ENCODE data around the gene ZFPM1. TPM values are rescaled to one million over a fixed set of nuclear protein-coding genes. Genes with fewer than 3 reads are reported as not detected.

The ZFPM1 gene
- total RNA-seq, 1 donor from 2014 or later = 8.4 TPM

- Histone ChIP-seq H3K4me3 (no peak overlapping the region), H3K9me3 (no peaks in the 10 kb centered on the region), H3K36me3 (no peaks in the 10 kb centered on the region), H3K27ac (no peak overlapping the region), H3K4me1 (no peaks in the 10 kb centered on the region), H3K27me3 (no peaks in the 10 kb centered on the region)
- ATAC-seq (no peak), DNase-seq (no peak)
- no peak for TF ChIP-seq CTCF (IDR thresholded peaks at IDR 0.05)
- intact Hi-C loops (cut with DNase I) = no loop called here
These were observed 42.2 kb downstream of the ZFPM1 start for GRCh38 chr16:88495268-88495772.

DNA sequence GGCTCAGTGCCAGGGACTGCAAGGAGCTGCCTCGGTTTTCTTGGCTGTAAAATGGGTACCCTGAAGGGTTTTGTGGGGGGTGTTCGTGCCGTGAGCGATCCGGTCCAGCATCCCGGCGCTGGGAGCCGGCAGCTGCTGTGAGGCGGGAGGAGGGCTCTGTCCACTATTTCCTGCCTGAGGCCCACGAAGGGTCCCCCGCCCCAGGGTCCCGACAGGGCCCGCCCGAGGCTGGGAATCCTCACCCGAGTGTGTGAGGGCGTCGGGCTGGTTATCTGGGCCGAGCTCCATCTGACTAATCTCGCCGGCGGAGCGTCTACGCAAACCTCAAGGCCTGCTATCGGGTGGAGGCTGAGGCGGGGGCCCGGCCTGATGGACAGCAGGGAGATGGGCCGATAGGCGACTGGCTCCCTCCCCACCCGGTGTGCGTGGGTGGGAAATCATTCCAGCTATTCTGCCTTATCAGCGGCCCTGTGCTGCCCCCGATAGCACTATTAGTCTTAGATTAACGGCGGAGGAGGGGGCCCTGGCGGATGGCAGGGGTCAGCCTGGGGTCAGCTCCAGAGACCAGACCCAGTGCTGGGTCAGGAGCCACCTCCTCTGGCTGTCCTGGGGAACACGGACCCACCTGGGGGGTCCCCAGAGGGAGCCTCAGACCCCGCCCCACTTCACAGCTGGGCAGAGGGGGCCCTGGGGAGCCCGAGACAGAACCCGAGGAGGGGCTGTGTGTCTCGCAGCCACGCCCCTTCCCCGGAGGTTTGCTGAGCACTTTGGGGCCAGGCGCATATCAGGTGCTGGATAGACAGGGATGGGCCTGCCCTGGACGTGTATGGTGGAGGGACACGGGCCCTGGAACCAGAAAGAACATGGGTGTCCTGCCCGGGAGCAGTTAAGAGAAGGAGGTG, 44.7 kb downstream of the ZFPM1 start:
- no peak overlapping the region for H3K4me3 ChIP-seq
- no peaks in the 10 kb centered on the region for H3K4me1 ChIP-seq
- intact Hi-C loops (cut with DNase I) = no loop called here
- H3K27me3 ChIP-seq = no peaks in the 10 kb centered on the region
- no peak for DNase-seq
- H3K27ac ChIP-seq = no peak overlapping the region
- no peak for ATAC-seq
- TF ChIP-seq CTCF (IDR thresholded peaks at IDR 0.05) = no peak
- no peaks in the 10 kb centered on the region for H3K36me3 ChIP-seq
- no peaks in the 10 kb centered on the region for H3K9me3 ChIP-seq

DNA sequence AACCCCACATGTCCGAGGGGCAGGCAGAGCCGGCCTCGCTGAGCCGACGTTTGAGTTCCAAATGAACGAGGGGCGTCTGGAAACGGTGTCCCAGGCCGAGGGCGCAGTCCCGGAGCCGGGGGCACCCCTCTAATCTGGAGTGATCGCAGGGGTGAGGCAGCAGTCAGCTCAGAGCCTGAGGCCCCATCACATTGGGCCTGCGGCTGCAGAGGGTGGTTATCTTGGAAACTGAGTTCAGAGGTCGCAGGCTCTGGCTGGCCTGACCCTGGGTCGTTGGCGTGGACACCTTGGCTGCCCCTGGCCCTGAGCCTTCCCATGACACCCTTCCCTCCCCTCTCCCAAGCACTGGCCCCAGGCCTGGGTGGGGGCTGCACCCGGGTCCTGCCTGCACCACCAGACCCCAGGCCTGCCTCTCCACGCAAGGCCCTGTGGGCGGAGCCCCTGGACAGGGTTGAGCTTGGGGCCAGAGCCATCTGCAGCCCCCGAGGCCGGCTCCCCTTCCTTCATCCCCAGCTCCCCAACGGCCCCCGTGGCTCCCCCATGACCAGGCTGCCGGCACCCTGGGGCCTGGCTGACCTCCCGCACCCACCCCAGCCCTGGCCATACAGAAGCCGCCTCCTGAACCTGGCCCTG, 45.6 kb downstream of the ZFPM1 start:
- Histone ChIP-seq H3K27ac (no peak overlapping the region), H3K4me1 (no peaks in the 10 kb centered on the region), H3K36me3 (no peaks in the 10 kb centered on the region), H3K27me3 (no peaks in the 10 kb centered on the region), H3K9me3 (no peaks in the 10 kb centered on the region), H3K4me3 (no peak overlapping the region)
- intact Hi-C loops (cut with DNase I) = no loop called here
- ATAC-seq (no peak), DNase-seq (no peak)
- TF ChIP-seq CTCF (IDR thresholded peaks at IDR 0.05) = no peak

GRCh38 chr16:88499292-88499691, 46.2 kb downstream of the ZFPM1 start:
- Histone ChIP-seq H3K27ac (no peak overlapping the region), H3K9me3 (no peaks in the 10 kb centered on the region), H3K4me3 (no peak overlapping the region), H3K4me1 (no peaks in the 10 kb centered on the region), H3K36me3 (no peaks in the 10 kb centered on the region), H3K27me3 (no peaks in the 10 kb centered on the region)
- TF ChIP-seq CTCF (IDR thresholded peaks at IDR 0.05) = no peak
- intact Hi-C loops (cut with DNase I) = no loop called here
- ATAC-seq = no peak
- DNase-seq = no peak

DNA sequence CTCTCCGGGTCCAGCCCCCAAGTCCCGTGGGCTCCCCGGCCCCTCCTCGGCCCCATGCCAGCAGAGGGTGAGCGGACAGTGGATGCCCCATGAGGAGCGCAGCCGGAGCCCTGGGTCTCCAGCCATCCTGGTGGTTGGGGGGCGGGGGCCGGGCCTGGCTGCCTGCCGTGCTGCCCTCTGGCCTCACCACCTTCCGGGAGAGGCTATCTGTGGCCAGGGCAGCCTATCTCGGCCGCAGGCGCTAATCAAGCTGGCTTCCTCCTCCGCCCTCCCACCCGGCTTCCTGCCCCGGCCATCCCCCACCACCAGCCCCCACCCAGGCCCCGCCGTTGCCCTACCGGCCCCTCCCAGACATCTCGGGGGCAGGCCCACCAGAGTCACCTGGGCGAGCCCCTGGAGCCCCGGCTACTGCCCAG, 46.8 kb downstream of the ZFPM1 start:
- no peak for TF ChIP-seq CTCF (IDR thresholded peaks at IDR 0.05)
- Histone ChIP-seq H3K36me3 (no peaks in the 10 kb centered on the region), H3K27me3 (no peaks in the 10 kb centered on the region), H3K9me3 (no peaks in the 10 kb centered on the region), H3K27ac (no peak overlapping the region), H3K4me3 (no peak overlapping the region), H3K4me1 (no peaks in the 10 kb centered on the region)
- peak; percentile 16 for ATAC-seq
- intact Hi-C loops (cut with DNase I) = no loop called here
- DNase-seq = no peak

Measured in upper lobe of right lung (tissue), 1 donor.